Left renal cortex interstitium (tissue), 4 donors: ENCODE measurements around the gene HS3ST6. TPM values are rescaled to one million over a fixed set of nuclear protein-coding genes. Genes with fewer than 3 reads are reported as not detected.
A peak's percentile ranks its signal among the peaks of the same experiment; 100 is the strongest.
"Not testable (repeated sequence)": the region's sequence is repeated elsewhere in the genome, so short reads cannot be mapped to it uniquely, and the experiment has no call there.

Source experiments
- DNase-seq, 4 donors: peaks; one replicate each; pipeline ENCODE4 v3.0.0-alpha.2; 2013; ENCODE audit warnings: low read depth in 4 of 4, low spot score in 2 of 4, missing footprints in 1 of 4
- polyA plus RNA-seq, 4 donors: library from polyadenylated mRNA; unstranded; fragments of 120-200 nt; gene quantifications; one replicate each; pipeline ENCODE4 v1.2.1, GENCODE V29; 2013; ENCODE audit not compliant: insufficient read length in 4 of 4

Gene HS3ST6
- polyA plus RNA-seq, 4 donors: 0.21 to 0.55 (median 0.35) TPM

DNA sequence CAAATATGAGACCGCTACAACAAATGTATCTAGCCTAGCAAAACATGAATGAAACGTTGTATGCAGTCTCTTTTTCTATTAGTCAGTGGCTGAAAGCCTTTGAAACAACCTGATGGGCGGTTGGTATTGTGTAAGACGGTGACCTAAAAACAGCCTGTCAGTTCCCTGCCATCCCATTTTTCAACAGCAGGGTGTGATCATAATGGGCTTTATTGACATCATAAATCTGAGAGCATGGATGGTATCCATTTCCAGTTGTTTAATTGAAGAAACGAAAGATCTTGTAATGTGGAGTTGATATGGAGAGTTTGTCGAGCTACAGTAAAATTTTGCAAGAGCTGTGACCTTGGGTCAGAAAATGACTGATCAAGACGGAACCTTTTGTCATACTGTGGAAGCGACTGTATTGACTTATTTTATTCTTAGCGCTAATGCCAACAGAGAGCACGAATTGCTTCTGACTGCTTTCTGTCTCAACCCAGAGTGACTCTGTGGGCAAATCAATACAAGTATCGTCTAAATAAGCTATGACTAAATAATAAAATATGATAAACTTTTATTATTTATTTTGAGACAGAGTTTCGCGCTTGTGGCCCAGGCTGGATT is 34.0 kb downstream of the HS3ST6 start:
- no peak for DNase-seq

DNA sequence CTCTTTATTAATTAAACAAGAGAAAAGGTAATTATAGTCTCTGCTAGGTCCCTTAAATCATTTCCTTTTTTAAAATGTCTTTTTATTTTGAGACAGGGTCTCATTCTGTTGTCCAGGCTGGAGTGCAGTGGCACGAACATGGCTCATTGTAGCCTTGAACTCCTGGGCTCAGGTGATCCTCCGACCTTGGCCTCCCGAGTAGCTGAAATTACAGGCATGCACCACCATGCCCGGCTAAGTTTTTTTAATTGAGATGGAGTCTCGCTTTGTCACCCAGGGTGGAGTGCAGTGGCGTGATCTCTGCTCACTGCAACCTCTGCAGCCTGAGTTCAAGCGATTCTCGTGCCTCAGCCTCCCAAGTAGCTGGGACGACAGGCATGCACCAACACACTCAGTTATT is 37.0 kb downstream of the HS3ST6 start:
- DNase-seq: not testable (repeated sequence)

DNA sequence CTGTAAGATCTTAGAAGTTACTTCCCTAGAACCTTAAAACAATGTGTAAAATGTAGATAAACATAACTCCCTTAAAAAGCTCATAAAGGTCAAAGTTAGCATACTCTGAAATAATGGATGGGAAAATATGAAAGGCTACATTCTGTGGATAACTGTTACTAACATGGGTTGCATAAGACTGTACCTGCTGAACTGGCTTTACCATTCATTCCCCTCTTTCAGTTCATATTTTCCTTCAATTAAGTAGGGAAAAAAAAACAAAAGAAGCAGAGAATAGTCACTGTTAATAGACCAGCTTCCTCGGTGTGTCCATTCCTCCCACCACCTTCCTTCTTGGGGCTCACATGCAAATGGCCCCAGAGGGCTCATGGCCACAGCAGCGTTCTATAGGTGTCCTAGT is 38.7 kb downstream of the HS3ST6 start:
- DNase-seq: no peak

DNA sequence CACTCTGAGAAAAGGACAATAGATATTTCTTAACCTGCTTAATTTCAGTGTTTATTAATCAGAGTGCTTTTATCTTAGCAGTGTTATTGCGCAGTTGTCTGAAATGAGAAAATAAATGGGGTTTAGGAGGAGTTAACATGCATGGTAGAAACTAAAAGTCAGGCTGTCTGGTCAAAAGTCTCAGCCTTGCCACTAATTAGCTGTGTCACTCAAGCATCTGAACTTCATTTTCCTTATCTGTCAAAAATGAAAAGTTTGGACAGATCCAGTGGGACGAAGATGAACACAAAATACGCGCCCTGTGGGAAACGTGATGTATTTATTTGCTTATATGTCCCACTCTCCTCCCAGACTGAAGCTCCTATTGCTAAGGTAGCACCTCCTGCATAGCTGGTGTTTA is 40.0 kb downstream of the HS3ST6 start:
- DNase-seq: no peak

DNA sequence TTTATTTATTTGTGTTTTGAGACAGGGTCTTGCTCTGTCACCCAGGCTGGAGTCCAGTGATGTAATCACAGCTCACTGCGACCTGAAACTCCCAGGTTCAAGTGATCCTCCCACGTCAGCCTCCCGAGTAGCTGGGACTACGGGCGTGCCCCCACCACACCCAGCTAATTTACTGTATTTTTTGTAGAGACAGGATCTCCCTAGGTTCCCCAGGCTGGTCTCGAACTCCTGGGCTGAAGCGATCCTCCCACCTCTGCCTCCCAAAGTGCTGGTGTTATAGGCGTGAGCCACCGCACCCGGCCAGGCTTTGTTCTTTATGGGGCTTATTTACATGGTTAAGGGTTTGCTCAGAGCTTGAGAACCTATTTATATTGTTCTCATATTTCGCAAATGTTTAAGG is 40.4 kb downstream of the HS3ST6 start:
- no peak for DNase-seq

DNA sequence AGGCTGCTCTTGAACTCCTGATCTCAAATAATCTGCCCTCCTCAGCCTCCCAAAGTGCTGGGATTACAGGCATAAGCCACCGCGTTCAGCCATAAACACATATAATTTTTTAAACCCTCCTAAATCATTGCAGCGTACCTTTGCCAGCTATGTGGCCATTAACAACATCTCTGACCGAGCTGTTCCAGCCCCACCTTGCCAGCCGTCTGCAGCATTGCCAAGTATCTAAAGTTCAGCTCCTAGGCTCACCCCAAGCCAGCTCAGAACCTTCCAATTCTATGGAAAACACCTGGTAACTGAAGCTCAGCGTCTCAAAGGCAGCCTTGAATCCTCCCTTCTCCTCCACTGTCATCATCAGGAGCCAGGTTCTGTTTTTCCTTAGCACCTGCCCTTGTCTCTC is 41.1 kb downstream of the HS3ST6 start:
- DNase-seq: no peak

DNA sequence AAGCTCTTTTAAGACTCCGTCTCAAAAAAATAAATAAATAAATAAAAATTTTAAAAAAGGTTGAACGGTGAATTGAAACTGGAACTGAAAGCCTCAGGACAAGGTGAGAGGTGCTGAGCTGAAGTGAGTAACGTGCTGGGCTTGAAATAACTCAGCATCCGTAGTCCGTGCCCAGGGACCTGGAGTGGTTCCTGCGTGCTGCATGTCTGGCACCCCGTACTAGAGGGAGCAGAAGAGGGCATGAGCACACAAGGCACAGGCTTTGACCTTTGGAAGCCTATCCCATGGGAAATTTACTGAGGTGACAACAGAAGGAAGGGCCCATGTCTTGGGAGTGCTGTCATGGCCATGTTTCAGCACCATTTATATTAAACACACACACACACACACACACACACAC is 41.7 kb downstream of the HS3ST6 start:
- DNase-seq: no peak

DNA sequence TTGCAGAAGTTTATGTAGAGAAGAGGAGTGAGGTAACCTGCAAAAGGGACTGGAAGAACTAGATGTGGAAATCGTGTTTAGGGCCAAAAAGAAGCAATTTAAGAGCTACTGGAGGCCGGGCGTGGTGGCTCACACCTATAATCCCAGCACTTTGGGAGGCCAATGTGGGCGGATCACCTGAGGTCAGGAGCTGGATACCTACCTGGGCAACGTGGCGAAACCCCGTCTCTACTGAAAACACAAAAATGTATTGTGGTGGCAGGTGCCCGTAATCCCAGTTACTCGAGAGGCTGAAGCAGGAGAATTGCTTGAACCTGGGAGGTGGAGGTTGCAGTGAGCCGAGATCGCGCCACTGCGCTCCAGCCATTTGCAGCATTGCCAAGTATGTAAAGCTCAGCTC is 42.1 kb downstream of the HS3ST6 start:
- not testable (repeated sequence) for DNase-seq

DNA sequence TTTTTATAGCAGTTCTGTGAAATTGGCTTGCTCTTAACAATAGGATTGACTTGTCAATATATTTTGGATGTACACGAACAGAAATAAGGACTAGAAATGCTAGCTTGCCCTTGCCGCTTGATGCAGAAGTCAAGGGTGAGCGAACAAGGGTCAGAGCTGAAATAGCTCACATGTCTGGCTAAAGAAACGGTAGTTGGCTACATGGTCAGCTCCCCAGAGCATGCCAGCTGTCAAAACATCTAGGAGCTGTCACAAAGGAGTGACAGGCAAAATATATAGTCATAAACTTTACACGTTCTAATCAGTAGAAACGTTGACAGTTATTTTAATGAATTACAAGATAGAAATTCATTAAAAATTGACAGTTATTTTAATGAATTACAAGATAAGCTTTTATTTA is 43.4 kb downstream of the HS3ST6 start:
- DNase-seq: peak in 1 of 4 donors; percentile 21

DNA sequence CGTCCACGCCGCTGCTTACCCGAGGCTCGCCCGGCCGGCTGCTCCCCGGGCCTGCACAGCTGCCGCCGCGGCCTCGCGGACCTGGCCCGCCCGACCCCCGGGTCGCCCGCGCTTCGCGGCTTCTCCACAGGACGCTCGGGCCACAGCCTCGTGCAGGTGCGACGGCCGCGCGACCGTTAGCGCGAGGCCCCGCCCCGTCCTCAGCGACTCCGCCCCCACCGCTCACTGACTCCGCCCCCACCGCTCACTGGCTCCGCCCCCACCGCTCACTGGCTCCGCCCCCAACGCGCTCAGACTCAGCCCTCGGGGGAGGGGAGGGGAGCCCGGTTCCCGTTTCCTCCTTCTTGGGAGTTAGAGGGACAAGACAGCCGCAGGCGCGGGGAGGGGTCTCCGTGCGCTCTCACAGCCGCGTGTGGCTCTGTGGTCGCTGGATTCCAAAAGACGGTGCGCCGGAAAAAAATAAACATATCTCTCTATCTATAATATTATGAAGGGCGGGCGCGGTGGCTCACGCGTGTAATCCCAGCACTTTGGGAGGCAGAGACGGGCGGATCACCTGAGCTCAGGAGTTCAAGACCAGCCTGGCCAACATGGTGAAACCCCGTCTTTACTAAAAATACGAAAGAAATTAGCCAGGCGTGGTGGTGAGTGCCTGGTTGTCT is 46.1 kb downstream of the HS3ST6 start, which contains the start of gene MEIOB:
Gene MEIOB, minus strand, starts transcription at position 191 of the 662 bp plus-strand sequence. CDS start 3,989 bp downstream, outside the sequence.
- DNase-seq: no peak

DNA sequence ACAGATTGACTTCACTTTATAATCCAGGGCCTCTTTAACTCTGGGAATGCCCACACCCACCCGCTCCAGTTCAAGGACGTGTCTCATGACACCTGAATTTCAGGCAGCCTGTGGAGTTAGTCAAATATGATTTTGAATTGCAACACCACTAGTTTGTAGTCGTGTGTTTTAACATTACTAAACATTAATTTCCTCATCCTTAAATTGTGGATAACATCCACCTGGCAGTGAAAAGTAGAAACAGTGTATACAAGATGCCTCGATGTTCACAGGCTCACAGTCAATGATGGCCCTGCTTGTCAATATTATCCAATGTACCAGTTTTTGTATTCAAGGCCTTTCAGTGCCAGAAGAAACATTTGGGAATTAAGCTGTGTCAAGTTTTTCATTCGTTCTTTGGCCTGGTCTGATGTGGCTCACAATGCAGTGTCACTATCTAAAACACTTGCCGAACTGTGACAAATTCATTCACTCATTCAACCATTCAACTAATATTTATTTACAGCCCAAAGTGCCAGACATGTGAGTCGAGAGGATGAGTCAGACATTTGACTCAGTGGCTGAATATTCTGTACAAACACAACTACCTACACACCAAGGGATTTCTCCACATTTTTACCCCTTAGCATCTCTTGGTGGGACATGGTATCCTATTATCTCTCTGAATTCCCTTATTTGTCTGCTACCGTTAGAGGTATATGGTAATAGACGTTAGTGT is 47.7 kb downstream of the HS3ST6 start:
- DNase-seq: no peak

DNA sequence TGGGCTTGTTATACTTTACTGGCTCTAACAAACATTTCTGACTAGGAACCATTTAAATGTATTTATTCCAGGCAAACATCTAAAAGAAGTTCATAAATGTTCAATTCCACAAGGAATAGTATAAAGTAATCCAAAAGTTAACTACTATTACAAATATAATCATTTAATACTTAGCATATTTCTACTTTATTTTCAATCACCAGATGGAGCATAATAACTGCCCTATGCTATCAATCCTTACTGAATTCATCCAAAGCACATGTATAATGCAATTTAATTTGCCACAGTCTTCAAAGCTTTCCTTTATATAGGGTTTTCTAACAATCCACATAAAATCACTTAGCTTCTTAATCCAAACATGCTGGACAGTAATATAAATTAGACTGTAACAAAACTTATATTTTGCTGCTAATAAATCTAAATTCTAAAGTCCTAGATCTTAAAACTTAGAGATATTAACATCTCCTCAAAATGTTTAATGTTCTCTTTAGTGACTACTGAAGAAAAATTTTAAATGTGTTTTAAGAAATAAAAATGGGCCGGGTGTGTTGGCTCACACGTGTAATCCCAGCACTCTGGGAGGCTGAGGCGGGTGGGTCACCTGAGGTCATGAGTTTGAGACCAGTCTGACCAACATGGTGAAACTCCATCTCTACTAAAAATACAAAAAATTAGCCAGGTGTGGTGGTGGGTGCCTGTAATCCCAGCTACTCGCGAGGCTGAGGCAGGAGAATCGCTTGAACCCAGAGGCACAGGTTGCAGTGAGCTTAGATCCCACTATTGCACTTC is 52.1 kb downstream of the HS3ST6 start:
- DNase-seq: no peak

DNA sequence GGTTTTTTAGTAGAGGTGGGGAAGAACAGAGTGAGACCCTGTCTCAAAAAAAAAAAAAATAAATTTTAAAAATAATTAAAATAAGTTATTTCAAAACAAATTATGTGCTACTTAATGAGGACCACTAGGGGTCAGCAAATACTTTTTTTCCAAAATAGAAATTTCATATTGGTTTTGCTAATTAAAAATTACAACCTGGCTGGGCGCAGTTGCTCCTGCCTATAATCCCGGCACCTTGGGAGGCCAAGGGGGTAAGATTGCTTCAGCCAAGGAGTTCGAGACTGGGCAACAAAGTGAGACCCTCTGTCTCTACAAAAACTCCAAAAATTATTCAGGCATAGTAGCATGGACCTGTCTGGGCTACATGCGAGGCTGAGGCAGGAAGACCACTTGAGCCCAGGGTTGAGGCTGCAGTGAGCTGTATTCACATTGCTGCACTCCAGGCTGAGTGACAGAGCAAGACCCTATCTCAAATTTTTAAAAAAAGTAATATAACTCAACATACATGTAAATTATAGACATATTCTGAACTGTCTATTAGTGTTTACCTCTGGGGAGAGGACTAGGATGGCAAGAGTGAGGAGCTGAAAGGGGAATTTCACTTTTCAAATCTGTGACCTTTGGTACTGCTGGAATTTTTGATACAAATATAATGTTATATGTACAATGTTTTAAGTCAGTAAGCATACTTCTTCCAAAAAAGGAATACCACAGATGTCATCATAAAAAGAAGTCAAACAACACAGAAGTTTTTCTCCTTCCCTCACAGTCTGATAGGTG is 54.3 kb downstream of the HS3ST6 start:
- DNase-seq: peak in 1 of 4 donors; percentile 23

DNA sequence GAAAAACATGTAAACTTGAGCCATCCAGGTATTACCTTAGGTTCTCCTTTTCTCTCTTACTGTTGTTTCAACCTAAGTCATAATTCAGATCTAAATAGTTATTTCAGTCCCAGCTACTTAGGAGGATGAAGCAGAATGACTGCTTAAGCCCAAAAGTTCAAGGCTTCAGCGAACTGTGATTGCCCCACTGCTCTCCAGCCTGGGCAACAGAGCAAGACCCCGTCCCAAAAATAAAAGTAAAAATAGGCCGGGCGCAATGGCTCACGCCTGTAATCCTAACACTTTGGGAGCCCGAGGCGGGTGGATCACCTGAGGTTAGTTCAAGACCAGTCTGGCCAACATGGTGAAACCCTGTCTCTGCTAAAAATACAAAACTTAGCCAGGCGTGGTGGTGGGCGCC is 55.8 kb downstream of the HS3ST6 start:
- no peak for DNase-seq

DNA sequence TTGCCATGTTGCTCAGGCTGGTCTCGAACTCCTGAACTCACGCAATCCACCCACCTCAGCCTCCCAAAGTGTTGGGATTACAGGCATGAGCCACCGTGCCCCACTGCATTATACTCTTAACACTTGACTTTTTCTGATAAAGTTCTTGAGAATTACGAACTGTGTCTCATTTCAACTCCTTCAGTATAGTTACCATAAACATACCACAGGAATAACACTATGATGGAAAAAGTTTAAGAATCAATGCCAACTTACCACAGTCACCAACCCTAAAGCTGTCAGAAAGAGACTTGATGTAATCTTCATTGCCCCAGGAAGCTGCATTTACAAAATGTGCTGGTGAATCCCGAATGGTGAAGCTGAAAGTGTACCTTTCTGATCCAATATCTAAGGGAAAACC is 56.5 kb downstream of the HS3ST6 start:
- no peak for DNase-seq

Other genes starting within 250 kb of the HS3ST6 start
- gene JPT2, start 240.1 kb downstream of the HS3ST6 start, polyA plus RNA-seq: 10 to 100 TPM; 71.5 to 80.9 (median 78.5) TPM
- 10 to 100 TPM; 33.4 to 90.6 (median 58.4) TPM for gene MAPK8IP3, start 212.2 kb downstream of the HS3ST6 start, polyA plus RNA-seq
- gene NME3, start 146.9 kb downstream of the HS3ST6 start, polyA plus RNA-seq: 10 to 100 TPM; 23.1 to 46.8 (median 37.7) TPM
- 10 to 100 TPM in 2 of 4 donors, 1 to 10 TPM in 2; 5.4 to 16.4 (median 10.5) TPM for gene EME2, start 145.6 kb downstream of the HS3ST6 start, polyA plus RNA-seq
- 100 to 1,000 TPM in 1 of 4 donors, 10 to 100 TPM in 3; 60.4 to 103 (median 78.1) TPM for gene MRPS34, start 145.3 kb downstream of the HS3ST6 start, polyA plus RNA-seq
- gene SPSB3, start 135.8 kb downstream of the HS3ST6 start, polyA plus RNA-seq: 10 to 100 TPM; 31.6 to 56.5 (median 48.5) TPM
- gene NUBP2, start 135.5 kb downstream of the HS3ST6 start, polyA plus RNA-seq: 10 to 100 TPM; 35.4 to 69.3 (median 56.4) TPM
- 1 to 10 TPM; 2.4 to 4.3 (median 3.4) TPM for gene IGFALS, start 124.7 kb downstream of the HS3ST6 start, polyA plus RNA-seq
- gene HAGH, start 91.6 kb downstream of the HS3ST6 start, polyA plus RNA-seq: 10 to 100 TPM; 38.0 to 56.2 (median 49.5) TPM
- gene FAHD1, start 91.2 kb downstream of the HS3ST6 start, polyA plus RNA-seq: 10 to 100 TPM; 39.8 to 49.5 (median 44.9) TPM
- gene MEIOB, start 46.3 kb downstream of the HS3ST6 start, polyA plus RNA-seq: 1 to 10 TPM in 2 of 4 donors, under 1 TPM in 2; 0.47 to 2.7 (median 1.0) TPM
- gene MSRB1, start 24.8 kb upstream of the HS3ST6 start, polyA plus RNA-seq: 10 to 100 TPM; 63.9 to 79.8 (median 72.1) TPM
- gene RPL3L, start 36.3 kb upstream of the HS3ST6 start, polyA plus RNA-seq: under 1 TPM; 0.11 to 0.28 (median 0.15) TPM
- gene NDUFB10, start 41.1 kb upstream of the HS3ST6 start, polyA plus RNA-seq: 100 to 1,000 TPM; 129 to 144 (median 136) TPM
- 1,000 to 10,000 TPM; 1,679 to 2,513 (median 2,183) TPM for gene RPS2, start 46.4 kb upstream of the HS3ST6 start, polyA plus RNA-seq
- not detected for gene RNF151, start 48.4 kb upstream of the HS3ST6 start, polyA plus RNA-seq
- 10 to 100 TPM; 27.8 to 49.6 (median 41.1) TPM for gene TBL3, start 53.6 kb upstream of the HS3ST6 start, polyA plus RNA-seq
- 1 to 10 TPM in 2 of 4 donors, under 1 TPM in 2; 0.40 to 2.0 (median 1.1) TPM for gene NOXO1, start 63.1 kb upstream of the HS3ST6 start, polyA plus RNA-seq
- 10 to 100 TPM; 20.1 to 31.6 (median 28.5) TPM for gene GFER, start 65.8 kb upstream of the HS3ST6 start, polyA plus RNA-seq
- 1 to 10 TPM; 1.8 to 2.4 (median 1.9) TPM for gene SYNGR3, start 71.6 kb upstream of the HS3ST6 start, polyA plus RNA-seq
- gene ZNF598, start 91.4 kb upstream of the HS3ST6 start, polyA plus RNA-seq: 10 to 100 TPM; 13.8 to 30.8 (median 26.6) TPM
- gene NPW, start 101.4 kb upstream of the HS3ST6 start, polyA plus RNA-seq: 10 to 100 TPM in 2 of 4 donors, 1 to 10 TPM in 2; 3.0 to 16.3 (median 9.7) TPM
- gene NHERF2, start 108.5 kb upstream of the HS3ST6 start, polyA plus RNA-seq: 100 to 1,000 TPM; 103 to 184 (median 146) TPM
- gene NTHL1, start 129.4 kb upstream of the HS3ST6 start, polyA plus RNA-seq: 10 to 100 TPM; 15.4 to 29.1 (median 25.3) TPM
- gene TSC2, start 129.6 kb upstream of the HS3ST6 start, polyA plus RNA-seq: 100 to 1,000 TPM; 104 to 188 (median 148) TPM
- 100 to 1,000 TPM in 2 of 4 donors, 10 to 100 TPM in 2; 48.3 to 128 (median 95.9) TPM for gene PKD1, start 217.5 kb upstream of the HS3ST6 start, polyA plus RNA-seq
- gene RAB26, start 230.2 kb upstream of the HS3ST6 start, polyA plus RNA-seq: 1 to 10 TPM; 2.5 to 4.6 (median 3.1) TPM
- gene TRAF7, start 237.4 kb upstream of the HS3ST6 start, polyA plus RNA-seq: 10 to 100 TPM; 42.9 to 63.3 (median 55.5) TPM